Liver (tissue), 3 donors: ENCODE data around the gene APBA1.

Experiments used
- ATF3 ChIP-seq: IDR thresholded peaks from 2 replicates; pipeline ENCODE4 v1.6.1; 2016; ENCODE audit warnings: antibody characterized with exemption
- CTCF ChIP-seq: fragments of 150-350 bp; IDR thresholded peaks from 2 replicates; pipeline ENCODE4 v1.5.1; 2017; ENCODE audit warnings: improper control_type of control experiment, low read depth, low read length; ENCODE audit not compliant: missing input control
- EGR1 ChIP-seq, 2 donors: IDR thresholded peaks; 2 replicates each; pipeline ENCODE4 v1.6.1; 2016 to 2018; ENCODE audit warnings: antibody characterized with exemption in 2 of 2, low read depth in 2 of 2
- JUND ChIP-seq, 2 donors: IDR thresholded peaks; 2 replicates each; pipeline ENCODE4 v1.6.1; 2016; ENCODE audit warnings: antibody characterized with exemption in 2 of 2
- RAD21 ChIP-seq, 2 donors: IDR thresholded peaks; 2 replicates each; pipeline ENCODE4 v1.6.1; 2016; ENCODE audit warnings: antibody characterized with exemption in 2 of 2, mild to moderate bottlenecking in 2 of 2
- TF ChIP-seq, protein P1 (sequence below): IDR thresholded peaks from 2 replicates; pipeline ENCODE4 v1.6.1; 2016; ENCODE audit warnings: antibody characterized with exemption
- TF ChIP-seq, protein P2 (sequence below): IDR thresholded peaks from 2 replicates; pipeline ENCODE4 v1.6.1; 2016; ENCODE audit warnings: antibody characterized with exemption
- donor health status: healthy.
- donor health status: healthy.

DNA sequence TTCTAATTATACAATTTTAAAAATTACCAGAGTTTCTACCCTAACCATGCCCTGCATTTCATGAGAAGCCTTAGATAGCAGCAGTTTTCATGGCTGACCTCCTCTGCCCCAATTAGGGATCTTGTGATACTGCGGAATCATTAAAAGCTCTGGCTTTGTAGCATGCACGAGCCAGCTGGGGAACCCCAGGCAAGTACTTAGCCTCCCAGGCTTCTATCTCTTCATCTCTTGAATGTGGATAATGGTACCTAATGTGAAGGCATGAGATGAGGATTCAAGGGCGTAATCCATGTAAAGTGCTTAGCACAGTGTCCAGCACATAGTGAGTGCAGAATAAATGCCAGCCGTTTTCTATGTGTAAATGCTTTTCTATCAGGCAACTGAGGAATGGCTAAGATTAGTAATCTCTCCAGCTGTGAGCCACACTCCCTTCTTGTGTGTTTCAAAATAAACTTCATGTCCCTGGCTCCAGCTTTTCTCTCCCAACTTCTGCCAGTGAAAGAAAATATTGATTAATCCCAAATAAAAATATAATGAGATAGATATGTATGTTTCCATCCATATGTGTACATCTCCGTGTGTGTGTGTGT, 88.4 kb downstream of the APBA1 start:
- no peak for TF ChIP-seq CTCF
- TF ChIP-seq, protein P1, sequence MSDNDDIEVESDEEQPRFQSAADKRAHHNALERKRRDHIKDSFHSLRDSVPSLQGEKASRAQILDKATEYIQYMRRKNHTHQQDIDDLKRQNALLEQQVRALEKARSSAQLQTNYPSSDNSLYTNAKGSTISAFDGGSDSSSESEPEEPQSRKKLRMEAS: no peak
- no peak for TF ChIP-seq RAD21 (IDR thresholded peaks at IDR 0.05)
- TF ChIP-seq JUND (IDR thresholded peaks at IDR 0.05): no peak
- TF ChIP-seq, protein P2, sequence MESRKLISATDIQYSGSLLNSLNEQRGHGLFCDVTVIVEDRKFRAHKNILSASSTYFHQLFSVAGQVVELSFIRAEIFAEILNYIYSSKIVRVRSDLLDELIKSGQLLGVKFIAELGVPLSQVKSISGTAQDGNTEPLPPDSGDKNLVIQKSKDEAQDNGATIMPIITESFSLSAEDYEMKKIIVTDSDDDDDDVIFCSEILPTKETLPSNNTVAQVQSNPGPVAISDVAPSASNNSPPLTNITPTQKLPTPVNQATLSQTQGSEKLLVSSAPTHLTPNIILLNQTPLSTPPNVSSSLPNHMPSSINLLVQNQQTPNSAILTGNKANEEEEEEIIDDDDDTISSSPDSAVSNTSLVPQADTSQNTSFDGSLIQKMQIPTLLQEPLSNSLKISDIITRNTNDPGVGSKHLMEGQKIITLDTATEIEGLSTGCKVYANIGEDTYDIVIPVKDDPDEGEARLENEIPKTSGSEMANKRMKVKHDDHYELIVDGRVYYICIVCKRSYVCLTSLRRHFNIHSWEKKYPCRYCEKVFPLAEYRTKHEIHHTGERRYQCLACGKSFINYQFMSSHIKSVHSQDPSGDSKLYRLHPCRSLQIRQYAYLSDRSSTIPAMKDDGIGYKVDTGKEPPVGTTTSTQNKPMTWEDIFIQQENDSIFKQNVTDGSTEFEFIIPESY: no peak
- no peak for TF ChIP-seq EGR1 (IDR thresholded peaks at IDR 0.05; ENCODE audit: low read depth in 2 of 2)
- TF ChIP-seq ATF3: no peak
